Measurements from ENCODE around the gene EPB41L1.
A peak's percentile ranks its signal among the peaks of the same experiment; 100 is the strongest.

The EPB41L1 gene

GRCh38 chr20:36196676-36197075 lies 42.1 kb downstream of the EPB41L1 start:
- DNase-seq (ENCODE audit: low read depth) = no peak

- no peak for DNase-seq (ENCODE audit: low read depth)
Measured at GRCh38 chr20:36197271-36197670, 42.7 kb downstream of the EPB41L1 start.

GRCh38 chr20:36199345-36200257 lies 45.1 kb downstream of the EPB41L1 start:
- DNase-seq (ENCODE audit: low read depth) = peak; percentile 50

- no peak for DNase-seq (ENCODE audit: low read depth)
Measured at GRCh38 chr20:36200451-36200850, 45.9 kb downstream of the EPB41L1 start.

- no peak for DNase-seq (ENCODE audit: low read depth)
Measured at GRCh38 chr20:36201198-36201597, 46.7 kb downstream of the EPB41L1 start.

GRCh38 chr20:36202891-36203338 lies 48.4 kb downstream of the EPB41L1 start:
- peak; percentile 69 for DNase-seq (ENCODE audit: low read depth)

GRCh38 chr20:36203861-36204260 lies 49.3 kb downstream of the EPB41L1 start:
- no peak for DNase-seq (ENCODE audit: low read depth)

GRCh38 chr20:36205026-36205425 lies 50.5 kb downstream of the EPB41L1 start:
- DNase-seq (ENCODE audit: low read depth) = no peak

GRCh38 chr20:36206068-36206467 lies 51.5 kb downstream of the EPB41L1 start:
- no peak for DNase-seq (ENCODE audit: low read depth)

GRCh38 chr20:36206641-36207040 lies 52.1 kb downstream of the EPB41L1 start:
- no peak for DNase-seq (ENCODE audit: low read depth)

GRCh38 chr20:36207602-36208001 lies 53.1 kb downstream of the EPB41L1 start:
- DNase-seq (ENCODE audit: low read depth) = no peak

GRCh38 chr20:36208257-36208656 lies 53.7 kb downstream of the EPB41L1 start:
- DNase-seq (ENCODE audit: low read depth) = no peak

- DNase-seq (ENCODE audit: low read depth) = no peak
Measured at GRCh38 chr20:36210436-36211021, 56.0 kb downstream of the EPB41L1 start.

- DNase-seq (ENCODE audit: low read depth) = no peak
Measured at GRCh38 chr20:36213362-36213761, 58.8 kb downstream of the EPB41L1 start.

GRCh38 chr20:36214684-36215256 lies 60.2 kb downstream of the EPB41L1 start:
- DNase-seq (ENCODE audit: low read depth) = no peak

- no peak for DNase-seq (ENCODE audit: low read depth)
Measured at GRCh38 chr20:36215778-36216177, 61.2 kb downstream of the EPB41L1 start.

GRCh38 chr20:36216314-36217025 lies 61.9 kb downstream of the EPB41L1 start:
- no peak for DNase-seq (ENCODE audit: low read depth)

- no peak for DNase-seq (ENCODE audit: low read depth)
Measured at GRCh38 chr20:36217226-36217625, 62.7 kb downstream of the EPB41L1 start.

GRCh38 chr20:36218380-36219064 lies 64.0 kb downstream of the EPB41L1 start:
- no peak for DNase-seq (ENCODE audit: low read depth)

- no peak for DNase-seq (ENCODE audit: low read depth)
Measured at GRCh38 chr20:36219671-36220220, 65.2 kb downstream of the EPB41L1 start.

GRCh38 chr20:36225666-36226065 lies 71.1 kb downstream of the EPB41L1 start:
- DNase-seq (ENCODE audit: low read depth) = no peak
